EL (cell line): Measurements from ENCODE around the gene POU2F1.
"Not testable (repeated sequence)": the region's sequence is repeated elsewhere in the genome, so short reads cannot be mapped to it uniquely, and the experiment has no call there.

Experiments
- DNase-seq: peaks from one replicate; pipeline ENCODE4 v3.0.0-alpha.2; 2016

The POU2F1 gene

DNA sequence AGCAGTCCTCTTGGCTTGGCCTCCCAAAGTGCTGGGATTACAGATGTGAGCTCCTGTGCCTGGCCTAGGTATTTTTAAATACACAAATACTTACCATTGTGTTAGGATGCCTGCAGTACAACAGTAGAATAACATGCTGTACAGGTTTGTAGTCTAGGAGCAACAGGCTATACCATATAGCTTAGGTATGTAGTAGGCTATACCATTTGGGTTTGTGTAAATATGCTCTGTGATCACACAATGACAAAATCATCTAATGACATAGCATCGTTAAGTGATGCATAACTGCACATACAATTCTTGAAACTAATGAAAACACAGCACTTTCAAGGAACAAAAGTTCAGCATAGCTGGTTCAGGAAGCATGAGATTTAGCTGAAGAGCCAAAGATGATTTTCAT lies 12.7 kb downstream of the POU2F1 start:
- DNase-seq: no peak

DNA sequence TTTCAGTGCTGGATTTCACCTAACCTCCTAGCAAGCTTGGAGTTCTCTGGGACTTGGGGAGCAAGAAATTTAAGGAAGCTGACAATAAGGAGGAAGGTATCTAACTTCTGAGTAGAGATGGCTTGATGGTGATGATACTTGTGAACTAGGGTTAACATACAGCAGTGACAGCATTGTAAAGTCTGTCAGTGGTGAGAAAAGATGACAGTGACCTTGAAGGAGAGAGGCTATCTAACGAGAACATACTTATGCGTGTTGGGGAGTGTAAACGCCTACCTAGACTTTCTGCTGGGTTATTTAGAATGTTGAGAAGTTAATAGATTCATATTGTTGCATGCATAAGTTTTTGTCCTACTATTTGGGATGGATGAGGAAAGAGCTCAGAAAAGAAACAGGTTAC lies 16.3 kb downstream of the POU2F1 start:
- no peak for DNase-seq

DNA sequence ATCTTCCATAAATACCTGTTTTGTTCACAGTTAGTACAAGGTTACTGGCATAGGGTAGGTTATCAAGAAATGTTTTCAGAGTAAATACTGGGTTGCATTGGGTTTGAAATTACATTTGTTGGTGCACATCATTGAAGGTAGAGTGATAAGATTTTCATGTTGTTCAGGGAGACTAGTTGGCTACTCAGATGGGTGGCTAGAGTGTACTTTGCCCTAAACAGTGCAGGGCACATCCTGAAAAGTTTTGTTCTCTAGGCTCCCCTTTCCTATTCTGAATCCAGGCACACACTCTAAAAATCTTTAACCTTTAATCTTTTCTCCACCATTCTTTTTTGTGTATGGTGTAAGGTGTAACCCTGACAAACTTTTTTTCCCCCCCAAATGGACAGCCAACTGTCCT lies 18.0 kb downstream of the POU2F1 start:
- no peak for DNase-seq

DNA sequence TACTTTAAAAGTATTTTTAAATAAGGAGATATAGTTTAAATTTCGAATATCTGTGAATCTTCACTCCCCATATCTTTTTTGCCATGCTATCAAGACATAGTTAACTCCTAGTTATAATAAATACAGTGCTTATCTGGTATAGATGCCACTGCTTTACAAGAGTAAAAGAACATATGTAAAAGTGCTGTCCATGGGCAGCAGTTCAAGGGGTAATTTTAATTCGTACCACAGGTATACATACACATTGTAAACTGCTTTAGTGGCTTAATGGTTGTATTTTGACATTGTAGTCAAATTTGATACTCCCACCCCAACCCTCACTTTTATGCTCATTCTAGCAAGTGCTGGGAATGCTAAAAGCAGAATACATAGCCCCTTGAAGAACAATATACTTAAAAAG lies 18.6 kb downstream of the POU2F1 start:
- DNase-seq: no peak

DNA sequence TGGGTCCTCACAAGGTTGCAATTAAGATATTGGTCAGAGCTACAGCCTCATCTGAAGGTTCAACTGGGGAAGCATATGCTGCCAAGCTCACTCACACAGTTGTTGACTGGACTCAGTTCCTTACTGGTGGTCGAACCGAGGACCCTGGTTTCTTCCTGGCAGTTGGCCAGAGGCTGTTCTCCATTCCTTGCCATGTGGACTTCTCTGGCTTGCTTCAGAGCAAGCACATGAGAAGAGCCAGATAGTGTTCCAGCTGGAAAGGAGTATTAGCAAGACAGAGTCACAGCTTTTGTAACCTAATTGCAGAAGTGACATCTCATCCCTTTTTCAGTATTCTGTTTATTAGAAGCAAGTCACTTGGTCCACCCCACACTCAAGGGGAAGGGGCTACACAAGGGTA lies 23.6 kb downstream of the POU2F1 start:
- no peak for DNase-seq

DNA sequence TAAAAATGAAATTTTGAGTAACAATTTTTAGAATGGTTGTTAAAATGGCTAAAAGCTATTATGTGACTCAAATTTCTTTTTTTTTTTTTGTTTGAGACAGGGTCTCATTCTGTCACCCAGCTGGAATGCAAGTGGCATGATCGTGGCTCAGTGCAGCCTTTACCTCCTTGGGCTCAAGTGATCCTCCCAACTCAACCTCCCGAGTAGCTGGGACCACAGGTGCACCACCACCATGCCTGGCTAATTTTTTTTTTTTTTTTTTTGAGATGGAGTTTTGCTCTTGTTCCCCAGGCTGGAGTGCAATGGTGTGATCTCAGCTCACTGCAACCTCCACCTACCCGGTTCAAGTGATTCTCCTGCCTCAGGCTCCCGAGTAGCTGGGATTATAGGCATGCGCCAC lies 24.5 kb downstream of the POU2F1 start:
- not testable (repeated sequence) for DNase-seq

DNA sequence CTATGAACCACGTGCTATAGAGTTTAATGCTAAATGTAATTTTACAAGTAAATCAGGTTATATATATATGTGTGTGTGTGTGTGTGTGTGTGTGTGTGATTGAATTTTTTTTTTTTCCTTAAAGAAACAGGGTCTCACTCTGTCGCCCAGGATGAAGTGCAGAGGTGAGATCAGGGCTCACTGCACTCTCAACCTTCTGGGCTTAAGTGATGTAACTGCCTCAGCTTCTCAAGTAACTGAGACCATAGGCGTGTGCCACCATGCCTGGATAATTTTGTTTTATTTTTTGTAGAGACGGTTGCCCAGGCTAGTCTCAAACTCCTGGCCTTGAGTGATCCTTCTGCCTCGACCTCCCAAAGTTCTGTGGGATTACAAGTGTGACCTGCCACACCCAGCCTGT lies 26.3 kb downstream of the POU2F1 start:
- DNase-seq: no peak

DNA sequence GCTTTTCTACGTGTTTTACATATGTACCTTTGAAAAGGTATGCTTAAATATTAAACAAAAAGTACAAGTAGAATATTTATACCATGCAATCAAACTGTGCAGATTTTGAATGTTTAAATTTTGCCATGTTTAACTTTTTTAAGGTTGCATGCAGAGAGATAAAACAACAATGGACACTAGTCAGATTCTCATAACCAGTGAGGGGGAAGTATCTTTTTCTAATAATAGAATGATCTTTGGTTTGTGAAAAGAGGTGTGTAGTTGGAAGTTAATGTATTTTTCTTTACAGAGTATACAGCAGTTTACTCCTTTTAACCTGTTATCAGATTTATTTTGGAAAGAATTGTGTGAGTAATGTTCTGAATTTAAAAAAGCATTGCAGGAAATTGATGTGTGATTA lies 27.1 kb downstream of the POU2F1 start:
- DNase-seq: no peak

DNA sequence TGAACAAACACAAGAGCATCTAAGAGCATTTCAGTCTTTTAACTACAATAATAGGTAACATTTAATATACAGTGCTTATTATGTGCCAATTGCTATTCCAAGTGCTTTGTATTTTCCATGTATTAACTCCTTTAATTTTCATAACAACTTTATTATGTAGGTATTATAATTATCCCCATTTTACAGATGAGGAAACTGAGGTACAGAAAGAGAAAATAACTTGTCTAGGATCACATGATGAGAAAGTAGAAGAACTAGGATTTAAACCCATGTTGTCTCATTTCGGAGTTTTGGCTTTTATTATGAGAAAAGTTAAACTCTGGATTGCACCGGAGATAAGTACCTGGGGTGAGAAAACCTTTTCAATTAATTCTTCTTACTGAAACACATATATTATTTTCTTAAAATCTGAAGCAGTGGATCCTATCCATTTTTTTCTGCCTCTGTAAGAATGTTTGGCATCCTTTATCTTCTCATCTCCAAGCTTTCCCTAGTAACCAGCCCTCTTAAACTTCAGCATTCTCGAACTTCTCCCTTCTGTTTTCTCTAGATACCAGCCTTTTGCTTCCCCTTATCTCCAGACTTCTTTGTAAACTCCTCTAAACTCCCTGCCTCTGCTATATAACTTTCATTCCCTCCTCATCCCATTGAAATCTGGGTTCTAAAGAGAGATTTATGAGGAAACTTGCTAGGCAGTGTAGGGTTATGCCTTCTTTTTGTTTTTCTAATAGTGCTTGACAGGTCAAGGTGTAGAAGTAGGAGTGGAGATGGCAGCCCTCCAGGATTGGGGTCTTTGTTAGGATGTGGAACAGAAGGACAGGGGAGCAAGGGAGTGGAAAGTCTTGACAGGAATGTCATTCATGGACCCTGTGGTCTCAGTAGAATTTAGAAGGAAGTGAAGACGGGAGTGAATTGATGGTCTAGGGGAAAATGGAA lies 28.3 kb downstream of the POU2F1 start:
- no peak for DNase-seq

DNA sequence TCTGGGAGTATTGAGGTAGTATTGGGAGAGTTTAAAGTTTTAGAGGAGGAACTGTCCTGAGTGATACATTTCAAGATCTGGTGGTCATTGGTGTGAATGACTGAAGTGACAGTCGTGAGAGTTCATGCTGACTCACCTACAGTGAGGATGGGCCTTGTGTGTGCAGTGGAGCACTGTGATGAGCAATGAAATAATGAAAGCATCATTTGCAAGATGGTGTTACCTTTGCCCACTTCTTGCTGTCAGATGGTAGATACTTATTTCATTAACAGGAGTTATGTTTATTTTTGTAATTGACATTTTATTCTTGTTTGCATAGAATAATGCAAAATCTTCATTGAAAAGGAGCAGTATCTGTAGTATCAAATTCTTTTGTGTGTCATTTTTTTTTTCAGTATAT lies 29.0 kb downstream of the POU2F1 start:
- no peak for DNase-seq

DNA sequence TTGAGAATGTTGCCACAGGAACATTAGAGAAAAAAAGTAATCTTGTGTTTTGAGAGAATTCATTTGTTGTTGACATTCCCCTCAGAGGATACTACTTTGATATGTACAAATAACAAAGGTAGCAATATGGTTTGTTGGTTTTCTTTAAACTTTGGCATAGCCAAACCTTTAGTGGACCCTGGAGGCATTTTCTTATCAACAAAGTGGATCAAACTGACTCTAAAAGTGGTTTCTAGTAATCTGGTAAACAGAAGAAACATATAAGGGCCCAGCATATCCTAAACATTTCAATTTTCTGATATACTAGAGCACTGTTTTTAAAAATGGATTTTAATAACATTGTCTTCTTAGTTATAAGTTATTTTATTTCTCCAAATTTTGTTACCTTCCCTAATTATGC lies 29.8 kb downstream of the POU2F1 start:
- DNase-seq: no peak

DNA sequence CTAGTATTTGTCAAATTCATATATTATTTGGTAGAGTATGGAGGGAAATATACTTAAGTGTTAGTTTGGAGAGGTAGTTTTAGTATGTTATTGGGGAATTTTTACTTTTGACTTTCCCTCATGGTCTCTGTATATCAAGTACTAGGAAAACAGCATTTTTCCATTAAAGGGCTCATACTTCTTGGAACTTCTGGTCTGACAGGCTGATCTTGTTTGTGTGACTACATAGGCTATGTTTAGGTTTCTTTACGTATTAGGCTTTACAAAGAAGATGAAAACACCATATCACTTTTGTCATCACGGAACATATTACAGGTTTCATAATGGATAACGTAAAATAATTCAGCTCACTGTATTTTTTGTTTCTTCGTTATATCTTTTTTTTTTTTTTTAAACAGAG lies 30.8 kb downstream of the POU2F1 start:
- no peak for DNase-seq

DNA sequence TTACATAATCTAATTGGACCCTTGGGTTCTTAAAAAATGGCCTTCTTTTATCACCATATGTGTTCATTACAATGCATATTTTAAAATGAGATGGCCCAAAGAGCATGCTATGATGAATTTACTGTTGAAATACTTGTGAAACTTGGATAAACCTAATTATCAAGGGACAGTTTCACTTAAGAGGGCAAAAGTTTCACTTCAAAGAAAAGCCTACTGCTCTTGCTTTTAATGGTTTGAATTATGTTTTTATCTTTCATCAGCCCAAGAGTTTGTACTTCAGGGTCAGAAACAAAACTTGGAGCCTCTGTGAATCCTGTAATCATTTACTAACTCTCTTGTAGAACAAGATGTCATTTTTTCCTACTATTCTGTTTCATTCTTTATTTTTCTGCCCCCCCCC lies 32.3 kb downstream of the POU2F1 start:
- no peak for DNase-seq

DNA sequence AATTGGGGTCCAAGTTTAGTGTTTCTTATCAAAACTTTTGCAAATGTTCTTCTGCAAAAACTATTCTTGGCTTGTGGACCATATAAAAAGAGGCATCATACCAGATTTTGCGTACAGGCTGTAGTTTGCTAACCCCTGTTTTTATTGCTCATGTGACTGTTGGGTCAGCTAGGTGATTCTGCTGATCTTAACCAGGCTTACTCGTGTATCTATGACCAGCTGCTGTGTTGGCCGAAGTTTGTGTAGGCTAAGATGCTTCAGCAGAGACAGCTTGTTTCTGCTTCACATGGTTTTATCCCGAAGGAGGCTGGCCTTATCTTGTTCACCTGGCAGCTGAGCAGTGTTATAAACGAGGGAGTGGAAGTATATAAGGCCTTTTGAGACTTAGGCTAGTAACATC lies 38.2 kb downstream of the POU2F1 start:
- no peak for DNase-seq

DNA sequence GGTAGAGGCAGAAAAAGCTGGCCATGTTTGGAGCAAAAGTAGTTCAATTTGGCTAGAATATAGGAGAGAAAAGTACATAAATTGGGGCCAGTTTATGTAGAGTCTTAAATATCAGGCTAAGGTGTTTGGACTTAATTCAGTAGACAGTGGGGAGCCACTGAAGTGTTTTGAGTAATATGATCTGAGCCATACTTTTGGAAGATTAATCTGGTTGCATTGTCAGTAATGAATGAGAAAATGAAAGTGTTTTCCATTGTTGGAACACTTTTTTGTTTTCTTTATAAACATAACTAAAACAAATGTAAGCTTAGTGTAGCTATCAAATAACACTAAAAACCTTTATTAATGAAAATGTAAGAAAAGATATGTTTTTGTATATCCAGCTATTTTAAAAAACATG lies 42.1 kb downstream of the POU2F1 start:
- no peak for DNase-seq

DNA sequence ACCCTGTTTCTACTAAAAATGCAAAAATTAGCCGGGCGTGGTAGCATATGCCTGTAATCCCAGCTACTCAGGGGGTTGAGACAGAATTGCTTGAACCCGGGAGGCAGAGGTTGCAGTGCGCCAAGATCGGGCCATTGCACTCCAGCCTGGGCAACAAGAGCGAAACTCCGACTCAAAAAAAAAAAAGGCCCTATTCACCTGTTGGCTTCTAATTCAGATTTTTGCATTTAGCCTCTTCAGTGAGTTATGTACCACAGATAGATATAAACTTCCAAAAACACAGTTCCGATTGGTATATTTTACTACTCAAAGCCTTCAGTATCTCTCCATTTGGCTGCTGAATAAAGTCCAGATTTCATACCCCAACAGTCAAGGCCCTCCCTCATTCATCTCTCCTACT lies 42.7 kb downstream of the POU2F1 start:
- DNase-seq: no peak

DNA sequence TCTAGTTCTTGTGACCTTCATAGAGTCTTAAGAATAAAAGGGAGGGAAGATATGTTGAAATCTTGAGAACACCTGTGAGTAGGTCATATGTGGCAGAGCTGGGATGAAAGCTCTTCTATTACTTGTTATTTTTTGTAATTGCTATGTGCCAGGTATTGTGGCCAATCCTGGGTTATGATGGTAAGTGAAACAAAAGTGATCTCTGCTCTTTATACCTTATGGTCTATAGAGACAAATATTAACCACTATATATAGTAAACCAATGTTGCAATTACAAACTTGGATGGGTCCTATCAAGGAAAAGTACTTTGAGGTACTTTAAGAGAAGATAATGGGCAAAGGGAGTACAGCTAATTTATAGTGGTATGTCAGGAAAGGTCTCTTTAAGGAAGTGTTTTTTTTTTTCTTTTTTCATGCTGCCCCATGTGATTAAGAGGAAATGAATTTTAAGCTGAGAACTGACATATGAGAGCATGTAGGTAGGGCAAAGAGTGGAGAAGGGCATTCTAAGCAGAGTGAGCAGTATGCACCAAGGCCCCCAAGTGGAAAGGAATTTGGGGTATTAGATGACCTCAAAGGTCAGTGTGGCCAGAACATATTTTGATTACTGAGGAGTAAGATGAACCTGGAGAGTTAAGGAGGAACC lies 43.3 kb downstream of the POU2F1 start:
- peak; percentile 21 for DNase-seq

DNA sequence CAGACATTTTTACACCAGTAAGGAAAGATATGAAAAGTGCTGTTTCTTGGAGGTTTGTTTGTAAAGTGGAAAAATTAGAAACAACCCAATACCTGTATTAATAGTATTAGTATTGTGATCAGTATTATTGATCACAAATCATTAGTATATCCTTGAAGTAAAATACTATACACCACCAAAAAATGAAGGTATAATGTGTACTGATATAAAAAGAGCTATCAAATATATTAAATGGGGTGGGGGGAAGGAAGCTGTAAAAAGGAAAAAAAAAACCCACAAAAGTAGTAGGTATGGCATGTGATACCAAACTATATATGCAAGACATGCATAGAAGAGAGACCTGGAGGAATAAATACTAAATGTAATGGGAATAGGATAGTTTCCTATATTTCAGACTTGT lies 46.3 kb downstream of the POU2F1 start:
- no peak for DNase-seq

DNA sequence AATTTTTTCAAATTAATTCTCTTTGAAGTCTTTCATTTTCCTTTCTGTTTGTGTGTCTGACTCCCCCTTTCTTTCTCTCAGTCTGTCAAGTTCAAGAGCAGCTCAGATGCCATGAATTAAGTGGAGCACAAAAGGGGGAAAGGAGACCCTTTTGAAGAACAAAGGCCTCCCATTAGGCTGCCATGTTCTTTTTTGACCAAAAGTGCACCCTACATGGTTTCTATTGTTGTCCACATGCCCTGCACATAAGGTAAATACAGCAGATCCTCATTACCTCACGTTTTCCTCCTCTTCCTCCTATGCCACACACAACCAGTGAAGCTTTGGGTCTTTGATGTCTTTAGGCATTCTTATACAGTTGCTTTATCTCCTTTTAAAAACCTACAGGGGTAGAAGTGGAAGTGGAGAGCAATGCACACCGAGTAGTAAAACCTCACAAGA lies 47.7 kb downstream of the POU2F1 start:
- no peak for DNase-seq

DNA sequence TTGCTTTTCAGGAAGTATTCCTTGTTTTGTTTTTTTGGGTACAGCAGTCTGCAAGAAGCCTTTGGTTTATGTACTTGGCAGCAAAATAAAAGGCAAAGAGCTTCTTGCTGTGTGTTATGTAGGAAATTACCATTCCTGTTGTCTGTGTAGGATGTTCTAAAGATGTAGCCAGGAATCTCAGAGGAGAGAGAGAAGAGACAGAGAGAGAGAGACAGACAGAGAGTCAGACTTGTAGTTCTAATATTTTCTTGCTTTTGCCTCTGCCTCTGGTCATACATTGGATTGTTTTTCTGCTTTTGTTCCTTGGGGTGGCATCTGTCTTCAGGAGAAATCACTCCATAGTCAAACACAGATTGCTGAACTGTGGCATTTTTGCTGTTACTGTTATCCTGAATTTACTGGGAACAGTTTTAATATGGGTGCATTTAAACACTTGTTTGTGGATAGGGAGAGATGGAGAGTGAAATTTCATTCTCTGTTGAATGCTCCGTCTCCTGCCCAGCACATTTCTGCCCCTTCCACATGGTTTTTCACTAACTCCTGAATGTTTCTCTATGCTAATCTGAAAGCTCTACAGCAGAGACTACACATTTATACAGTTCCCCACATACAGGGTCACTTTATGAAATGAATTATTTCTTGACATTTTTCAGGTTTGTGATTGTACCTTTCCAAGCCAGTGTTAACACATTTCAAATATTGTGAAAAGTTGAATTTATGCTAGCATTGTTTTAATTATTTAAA lies 49.8 kb downstream of the POU2F1 start:
- DNase-seq: no peak

DNA sequence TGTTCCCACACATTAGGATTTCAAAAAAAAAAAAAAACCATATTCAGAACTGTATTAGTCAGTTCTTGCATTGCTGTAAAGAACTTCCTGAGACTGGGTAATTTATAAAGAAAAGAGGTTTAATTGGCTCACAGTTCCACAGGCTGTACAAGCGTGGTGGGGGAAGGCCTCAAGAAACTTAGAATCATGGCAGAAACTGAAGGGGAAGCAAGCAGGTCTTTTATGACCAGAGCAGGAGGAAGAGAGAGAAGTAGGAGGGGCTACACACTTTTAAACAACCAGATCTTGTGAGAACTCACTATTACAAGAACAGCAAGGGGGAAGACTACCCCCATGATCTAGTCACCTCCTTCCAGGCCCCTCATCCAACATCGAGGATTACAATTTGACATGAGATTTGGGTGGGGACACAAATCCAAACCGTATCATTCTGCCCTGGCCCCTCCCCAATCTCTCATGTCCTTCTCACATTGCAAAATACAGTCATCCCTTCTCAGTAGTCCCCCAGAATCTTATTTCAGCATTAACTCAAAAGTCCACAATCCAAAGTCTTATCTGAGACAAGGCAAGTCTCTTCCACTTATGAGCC lies 51.8 kb downstream of the POU2F1 start:
- DNase-seq: no peak

DNA sequence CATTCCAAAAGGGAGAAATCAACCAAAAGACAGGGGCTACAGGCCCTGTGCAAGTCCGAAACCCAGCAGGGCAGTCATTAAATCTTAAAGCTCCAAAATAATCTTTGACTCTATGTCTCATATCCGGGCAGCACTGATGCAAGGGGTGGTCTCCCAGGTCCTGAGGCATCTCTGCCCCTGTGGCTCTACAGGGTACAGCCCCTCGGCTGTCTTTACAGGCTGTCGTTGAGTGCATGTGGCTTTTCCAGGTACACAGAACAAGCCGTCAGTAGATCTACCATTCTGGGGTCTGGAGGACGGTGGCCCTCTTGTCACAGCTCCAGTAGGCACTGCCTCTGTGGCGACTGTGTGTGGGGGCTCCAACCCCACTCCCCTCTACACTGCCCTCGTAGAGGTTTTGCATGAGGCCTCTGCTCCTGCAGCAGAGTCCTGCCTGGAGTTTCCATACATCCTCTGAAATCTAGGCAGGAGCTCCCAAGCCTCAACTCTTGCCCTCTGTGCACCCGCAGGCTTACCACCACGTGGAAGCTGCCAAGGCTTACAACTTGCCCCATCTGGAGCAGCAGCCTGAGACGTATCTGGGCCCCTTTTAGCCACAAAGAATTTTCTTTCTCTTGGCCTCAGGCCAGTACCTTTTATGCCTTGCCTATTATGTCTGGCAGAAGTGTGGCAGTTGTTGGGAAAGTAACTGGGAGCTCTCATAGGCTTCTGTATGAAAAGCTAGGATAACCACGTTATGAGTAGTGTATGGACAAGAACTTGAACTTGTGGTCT lies 52.5 kb downstream of the POU2F1 start:
- DNase-seq: peak; percentile 51

DNA sequence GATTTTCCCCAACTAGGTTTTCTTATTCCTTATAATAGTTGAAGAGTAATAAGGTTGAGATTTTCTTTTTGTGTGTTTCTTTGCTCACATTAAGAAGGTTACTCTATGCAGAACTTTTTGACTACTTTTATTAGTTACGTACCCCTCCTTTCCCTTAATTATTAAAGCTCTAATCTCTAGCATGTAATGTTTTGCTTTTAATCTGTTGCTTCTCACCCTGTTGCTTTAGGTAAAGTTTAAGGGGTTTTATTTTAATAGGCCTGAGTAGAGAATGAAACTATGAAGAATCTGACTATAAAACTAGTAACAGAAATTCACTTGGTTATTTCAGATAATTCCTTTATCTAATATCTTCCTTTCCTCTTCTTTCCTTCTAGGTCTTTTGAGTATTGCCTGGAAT lies 53.4 kb downstream of the POU2F1 start:
- DNase-seq: no peak
